Measurements from ENCODE around the gene LNP1.

LNP1 gene

GRCh38 chr3:100400419-100400779 lies 940 bp upstream of the LNP1 start:
- no peak for DNase-seq

- no peak for DNase-seq
Measured at GRCh38 chr3:100401674-100402041, 319 bp downstream of the LNP1 start.

- DNase-seq, result no peak
Measured at GRCh38 chr3:100402256-100402655, 917 bp downstream of the LNP1 start.

- DNase-seq, result no peak
Measured at GRCh38 chr3:100402891-100403290, 1.6 kb downstream of the LNP1 start.

- no peak for DNase-seq
Measured at GRCh38 chr3:100403362-100404249, 2.3 kb downstream of the LNP1 start.

GRCh38 chr3:100404250-100404548 lies 2.9 kb downstream of the LNP1 start:
- DNase-seq, result no peak

- no peak for DNase-seq
Measured at GRCh38 chr3:100407164-100407563, 5.8 kb downstream of the LNP1 start.

GRCh38 chr3:100407977-100408532 lies 6.7 kb downstream of the LNP1 start:
- no peak for DNase-seq

GRCh38 chr3:100411091-100411982 lies 10.0 kb downstream of the LNP1 start:
- DNase-seq, result no peak

- DNase-seq, result no peak
Measured at GRCh38 chr3:100412912-100413590, 11.7 kb downstream of the LNP1 start.

- no peak for DNase-seq
Measured at GRCh38 chr3:100413613-100414012, 12.3 kb downstream of the LNP1 start.

- no peak for DNase-seq
Measured at GRCh38 chr3:100416176-100416575, 14.8 kb downstream of the LNP1 start.

- no peak for DNase-seq
Measured at GRCh38 chr3:100416863-100417262, 15.5 kb downstream of the LNP1 start.

GRCh38 chr3:100419406-100419805 lies 18.1 kb downstream of the LNP1 start:
- DNase-seq, result no peak

- no peak for DNase-seq
Measured at GRCh38 chr3:100420885-100421284, 19.5 kb downstream of the LNP1 start.

GRCh38 chr3:100423611-100424010 lies 22.3 kb downstream of the LNP1 start:
- no peak for DNase-seq

- no peak for DNase-seq
Measured at GRCh38 chr3:100424261-100424660, 22.9 kb downstream of the LNP1 start.

GRCh38 chr3:100425316-100425715 lies 24.0 kb downstream of the LNP1 start:
- DNase-seq, result no peak

- DNase-seq, result no peak
Measured at GRCh38 chr3:100426067-100426682, 24.8 kb downstream of the LNP1 start.

GRCh38 chr3:100427699-100428098 lies 26.4 kb downstream of the LNP1 start:
- DNase-seq, result no peak

GRCh38 chr3:100429187-100429716 lies 27.9 kb downstream of the LNP1 start:
- DNase-seq, result no peak

GRCh38 chr3:100436951-100437350 lies 35.6 kb downstream of the LNP1 start:
- no peak for DNase-seq

All from cerebellar nuclear complex (tissue), 1 donor.